Measurements from ENCODE around the gene SAMD11.

- TF ChIP-seq POLR2AphosphoS5 (IDR thresholded peaks at IDR 0.05; ENCODE audit: low read depth, low read length): no peak
- TF ChIP-seq CTCF (IDR thresholded peaks at IDR 0.05 in 2 of 3, conservative IDR thresholded peaks at IDR 0.05 in 1 of 3; ENCODE audit: borderline replicate concordance in 1 of 3, insufficient read depth in 1 of 3, low read depth in 2 of 3, low read length in 2 of 3): no peak
- no peak for TF ChIP-seq POLR2A (IDR thresholded peaks at IDR 0.05; ENCODE audit: borderline replicate concordance, extremely low read depth, insufficient read depth, insufficient read length)
- TF ChIP-seq YY1 (IDR thresholded peaks at IDR 0.05; ENCODE audit: extremely low read depth, insufficient replicate concordance, low read depth, low read length): no peak
- no peak for TF ChIP-seq RAD21 (IDR thresholded peaks at IDR 0.05; ENCODE audit: low read depth)
- no peak for TF ChIP-seq EZH2phosphoT487 (IDR thresholded peaks at IDR 0.05; ENCODE audit: borderline replicate concordance)
- no peak for TF ChIP-seq MAX (IDR thresholded peaks at IDR 0.05)
- no peak for TF ChIP-seq FOSL1 (IDR thresholded peaks at IDR 0.05; ENCODE audit: low read depth)
Observed at GRCh38 chr1:993379-993995, 69.8 kb downstream of the SAMD11 start.
